ENCODE data around the gene CXCL8. TPM values are rescaled to one million over a fixed set of nuclear protein-coding genes. Genes with fewer than 3 reads are reported as not detected.

CXCL8 gene
- total and polyA plus RNA-seq, 12 donors: 0.28 to 3.4 (median 1.7) TPM

DNA sequence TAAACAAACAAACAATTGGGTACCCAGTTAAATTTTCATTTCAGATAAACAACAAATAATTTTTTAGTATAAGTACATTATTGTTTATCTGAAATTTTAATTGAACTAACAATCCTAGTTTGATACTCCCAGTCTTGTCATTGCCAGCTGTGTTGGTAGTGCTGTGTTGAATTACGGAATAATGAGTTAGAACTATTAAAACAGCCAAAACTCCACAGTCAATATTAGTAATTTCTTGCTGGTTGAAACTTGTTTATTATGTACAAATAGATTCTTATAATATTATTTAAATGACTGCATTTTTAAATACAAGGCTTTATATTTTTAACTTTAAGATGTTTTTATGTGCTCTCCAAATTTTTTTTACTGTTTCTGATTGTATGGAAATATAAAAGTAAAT is 2.9 kb downstream of the CXCL8 start:
- 81 to 95% (median 85%) methylated on average over 1 of the region's 1 CpG for WGBS, 4 donors
- intact Hi-C loops (cut with DNase I): no loop called here
- Histone ChIP-seq H3K4me3 (no peak overlapping the region), H3K27me3 (no peaks in the 10 kb centered on the region), H3K27ac (no peak overlapping the region), H3K36me3 (replicated peaks in 1 of 2) (no peaks in the 10 kb centered on the region), H3K4me1 (replicated peaks in 1 of 2) (peaks cover 0 to 13% of the 10 kb centered on the region in 2 donors), H3K9me3 (replicated peaks in 1 of 3) (no peaks in the 10 kb centered on the region)
- TF ChIP-seq POLR2A (IDR thresholded peaks at IDR 0.05): no peak
- TF ChIP-seq, protein P1, sequence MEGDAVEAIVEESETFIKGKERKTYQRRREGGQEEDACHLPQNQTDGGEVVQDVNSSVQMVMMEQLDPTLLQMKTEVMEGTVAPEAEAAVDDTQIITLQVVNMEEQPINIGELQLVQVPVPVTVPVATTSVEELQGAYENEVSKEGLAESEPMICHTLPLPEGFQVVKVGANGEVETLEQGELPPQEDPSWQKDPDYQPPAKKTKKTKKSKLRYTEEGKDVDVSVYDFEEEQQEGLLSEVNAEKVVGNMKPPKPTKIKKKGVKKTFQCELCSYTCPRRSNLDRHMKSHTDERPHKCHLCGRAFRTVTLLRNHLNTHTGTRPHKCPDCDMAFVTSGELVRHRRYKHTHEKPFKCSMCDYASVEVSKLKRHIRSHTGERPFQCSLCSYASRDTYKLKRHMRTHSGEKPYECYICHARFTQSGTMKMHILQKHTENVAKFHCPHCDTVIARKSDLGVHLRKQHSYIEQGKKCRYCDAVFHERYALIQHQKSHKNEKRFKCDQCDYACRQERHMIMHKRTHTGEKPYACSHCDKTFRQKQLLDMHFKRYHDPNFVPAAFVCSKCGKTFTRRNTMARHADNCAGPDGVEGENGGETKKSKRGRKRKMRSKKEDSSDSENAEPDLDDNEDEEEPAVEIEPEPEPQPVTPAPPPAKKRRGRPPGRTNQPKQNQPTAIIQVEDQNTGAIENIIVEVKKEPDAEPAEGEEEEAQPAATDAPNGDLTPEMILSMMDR (IDR thresholded peaks at IDR 0.05): no peak
- DNase-seq: no peak

- peaks cover 0 to 13% of the 10 kb centered on the region in 2 donors for H3K4me1 ChIP-seq (replicated peaks in 1 of 2)
- no peak overlapping the region for H3K4me3 ChIP-seq
- no peak overlapping the region for H3K27ac ChIP-seq
- no peak for DNase-seq
- intact Hi-C loops (cut with DNase I): no loop called here
- TF ChIP-seq, protein P1 (IDR thresholded peaks at IDR 0.05): no peak
- no peaks in the 10 kb centered on the region for H3K27me3 ChIP-seq
- no peaks in the 10 kb centered on the region for H3K9me3 ChIP-seq (replicated peaks in 1 of 3)
- 74 to 95% (median 81%) methylated on average over 3 of the region's 3 CpGs for WGBS, 4 donors
- H3K36me3 ChIP-seq (replicated peaks in 1 of 2): no peaks in the 10 kb centered on the region
Measured at GRCh38 chr4:73743795-73744194, 3.4 kb downstream of the CXCL8 start.

DNA sequence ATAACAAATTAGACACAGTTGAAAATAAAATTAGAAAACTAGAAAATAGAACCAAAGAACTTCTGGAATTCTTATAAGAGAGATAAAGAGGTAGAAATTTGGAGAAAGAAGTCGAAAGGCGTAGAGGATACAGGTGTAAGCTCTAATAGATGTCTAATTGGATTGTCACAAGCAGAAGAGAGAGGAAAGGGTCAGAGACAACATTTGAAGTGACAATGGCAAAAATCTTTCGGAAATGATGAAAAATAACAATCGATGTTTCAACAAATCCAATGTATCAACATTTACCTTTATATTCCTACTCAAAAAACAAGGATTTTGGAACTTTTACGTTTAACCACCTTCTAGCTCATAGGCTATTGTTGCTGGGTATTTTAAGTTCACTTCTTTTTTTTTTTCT is 3.8 kb downstream of the CXCL8 start:
- Histone ChIP-seq H3K4me1 (replicated peaks in 1 of 2) (peaks cover 0 to 13% of the 10 kb centered on the region in 2 donors), H3K27ac (no peak overlapping the region), H3K4me3 (no peak overlapping the region), H3K27me3 (no peaks in the 10 kb centered on the region), H3K36me3 (replicated peaks in 1 of 2) (no peaks in the 10 kb centered on the region), H3K9me3 (replicated peaks in 1 of 3) (no peaks in the 10 kb centered on the region)
- intact Hi-C loops (cut with DNase I): no loop called here
- no peak for DNase-seq
- no peak for TF ChIP-seq POLR2A (IDR thresholded peaks at IDR 0.05)
- WGBS, 4 donors: 75 to 84% (median 83%) methylated on average over 5 of the region's 5 CpGs

DNA sequence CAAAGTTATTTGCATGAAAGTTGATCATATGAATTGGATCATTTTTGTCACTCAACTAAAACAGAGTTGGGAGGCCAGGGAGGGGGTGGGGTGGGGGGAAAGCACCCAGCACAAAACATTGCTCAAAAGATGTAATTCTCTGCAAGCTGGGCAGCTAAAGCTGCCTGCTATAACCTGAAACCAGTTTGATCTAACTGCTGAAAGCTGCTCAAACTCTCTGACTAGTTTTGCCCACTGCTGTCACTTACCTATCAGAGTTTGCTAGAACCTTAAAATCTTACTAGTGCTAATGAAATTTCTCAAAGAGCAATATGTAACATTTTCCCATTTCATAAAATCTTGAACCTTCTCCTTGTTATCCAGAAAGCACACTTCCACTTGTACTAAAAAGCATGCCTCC is 10.4 kb downstream of the CXCL8 start:
- DNase-seq: no peak
- Histone ChIP-seq H3K4me3 (no peak overlapping the region), H3K36me3 (replicated peaks in 1 of 2) (no peaks in the 10 kb centered on the region), H3K27me3 (no peaks in the 10 kb centered on the region), H3K9me3 (replicated peaks in 1 of 3) (peaks cover 0 to 3% (median 0%) of the 10 kb centered on the region in 3 donors), H3K4me1 (replicated peaks in 1 of 2) (no peaks in the 10 kb centered on the region), H3K27ac (no peak overlapping the region)
- TF ChIP-seq, protein P1 (IDR thresholded peaks at IDR 0.05): no peak
- no peak for TF ChIP-seq POLR2A (IDR thresholded peaks at IDR 0.05)
- intact Hi-C loops (cut with DNase I): no loop called here

DNA sequence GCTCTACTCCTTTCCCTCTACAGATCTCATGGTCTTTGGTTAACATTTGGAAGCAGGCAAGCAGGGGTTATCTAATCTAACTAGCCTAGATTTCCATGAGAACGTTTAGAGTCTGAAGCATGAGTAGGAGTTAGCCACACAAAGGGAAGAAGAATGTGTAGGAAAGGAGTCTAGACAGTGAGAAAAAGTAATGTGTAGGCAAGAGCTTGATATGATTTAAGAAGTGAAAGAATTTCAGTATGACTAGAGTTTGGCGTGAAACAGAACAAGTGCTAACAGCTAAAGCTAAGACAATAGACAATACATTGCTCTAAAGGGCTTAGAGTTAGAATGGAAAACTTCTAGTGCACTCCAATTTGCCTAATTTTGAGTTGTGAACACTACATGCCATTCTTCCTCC is 10.8 kb downstream of the CXCL8 start:
- no peak overlapping the region for H3K27ac ChIP-seq
- WGBS, 4 donors: 38 to 58% (median 51%) methylated on average over 2 of the region's 2 CpGs
- H3K27me3 ChIP-seq: no peaks in the 10 kb centered on the region
- H3K4me3 ChIP-seq: no peak overlapping the region
- H3K4me1 ChIP-seq (replicated peaks in 1 of 2): no peaks in the 10 kb centered on the region
- peaks cover 0 to 3% (median 0%) of the 10 kb centered on the region in 3 donors for H3K9me3 ChIP-seq (replicated peaks in 1 of 3)
- TF ChIP-seq, protein P1 (IDR thresholded peaks at IDR 0.05): no peak
- no peak for TF ChIP-seq POLR2A (IDR thresholded peaks at IDR 0.05)
- intact Hi-C loops (cut with DNase I): no loop called here
- no peak for DNase-seq
- no peaks in the 10 kb centered on the region for H3K36me3 ChIP-seq (replicated peaks in 1 of 2)
